Astrocyte (in vitro differentiated cells and primary cell): ENCODE measurements around the gene DAO.

ENCODE experiments used
- EZH2 ChIP-seq: IDR thresholded peaks from 2 replicates; pipeline ENCODE4 v1.6.1; 2012; ENCODE audit warnings: mild to moderate bottlenecking, low read length, inconsistent platforms; ENCODE audit not compliant: insufficient read depth
- TF ChIP-seq, protein P1 (sequence below): IDR thresholded peaks from 2 replicates; pipeline ENCODE4 v1.5.1; 2011; ENCODE audit warnings: low read depth, mild to moderate bottlenecking, inconsistent platforms, low read length, moderate library complexity; ENCODE audit not compliant: insufficient read depth

DNA sequence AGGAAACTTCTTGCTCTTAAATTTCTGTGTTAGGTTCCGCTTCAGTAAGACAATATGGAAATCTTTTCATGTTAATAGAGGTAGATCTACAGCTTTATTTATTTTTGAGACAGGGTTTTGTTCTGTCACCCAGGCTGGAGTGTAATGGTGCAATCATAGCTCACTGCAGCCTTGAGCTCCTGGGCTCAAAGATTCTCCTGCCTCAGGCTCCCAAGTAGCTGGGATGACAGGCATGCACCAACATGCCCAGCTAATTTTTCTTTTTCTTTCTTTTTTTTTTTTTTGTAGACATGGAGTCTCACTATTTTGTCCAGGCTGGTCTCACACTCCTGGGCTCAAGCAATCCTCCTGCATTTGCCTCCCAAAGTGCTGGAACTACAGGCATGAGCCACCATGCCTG, 70.1 kb downstream of the DAO start:
- TF ChIP-seq, protein P1, sequence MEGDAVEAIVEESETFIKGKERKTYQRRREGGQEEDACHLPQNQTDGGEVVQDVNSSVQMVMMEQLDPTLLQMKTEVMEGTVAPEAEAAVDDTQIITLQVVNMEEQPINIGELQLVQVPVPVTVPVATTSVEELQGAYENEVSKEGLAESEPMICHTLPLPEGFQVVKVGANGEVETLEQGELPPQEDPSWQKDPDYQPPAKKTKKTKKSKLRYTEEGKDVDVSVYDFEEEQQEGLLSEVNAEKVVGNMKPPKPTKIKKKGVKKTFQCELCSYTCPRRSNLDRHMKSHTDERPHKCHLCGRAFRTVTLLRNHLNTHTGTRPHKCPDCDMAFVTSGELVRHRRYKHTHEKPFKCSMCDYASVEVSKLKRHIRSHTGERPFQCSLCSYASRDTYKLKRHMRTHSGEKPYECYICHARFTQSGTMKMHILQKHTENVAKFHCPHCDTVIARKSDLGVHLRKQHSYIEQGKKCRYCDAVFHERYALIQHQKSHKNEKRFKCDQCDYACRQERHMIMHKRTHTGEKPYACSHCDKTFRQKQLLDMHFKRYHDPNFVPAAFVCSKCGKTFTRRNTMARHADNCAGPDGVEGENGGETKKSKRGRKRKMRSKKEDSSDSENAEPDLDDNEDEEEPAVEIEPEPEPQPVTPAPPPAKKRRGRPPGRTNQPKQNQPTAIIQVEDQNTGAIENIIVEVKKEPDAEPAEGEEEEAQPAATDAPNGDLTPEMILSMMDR = no peak
- TF ChIP-seq EZH2 = no peak
